ENCODE results near the gene HTT.

DNA sequence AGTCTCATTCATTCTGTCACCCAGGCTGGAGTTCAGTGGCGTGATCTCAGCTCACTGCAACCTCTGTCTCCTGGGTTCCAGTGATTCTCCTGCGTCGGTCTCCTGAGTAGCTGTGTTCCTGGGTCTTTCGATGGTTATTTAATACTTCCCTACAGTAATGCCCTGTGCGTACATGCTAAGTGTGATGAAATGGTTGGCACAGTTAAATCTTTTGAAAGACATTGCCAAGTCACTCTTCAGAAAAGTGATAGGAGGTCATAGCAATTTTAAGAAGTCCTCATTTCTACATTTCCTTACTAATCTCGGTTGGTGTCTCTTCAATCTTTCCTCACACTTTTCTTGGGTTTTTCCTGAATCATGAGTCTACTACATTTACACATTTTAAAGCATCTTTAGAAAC, 14.5 kb upstream of the HTT start:
- no peak for TF ChIP-seq POLR2A (IDR thresholded peaks at IDR 0.05)
- TF ChIP-seq, protein P1, sequence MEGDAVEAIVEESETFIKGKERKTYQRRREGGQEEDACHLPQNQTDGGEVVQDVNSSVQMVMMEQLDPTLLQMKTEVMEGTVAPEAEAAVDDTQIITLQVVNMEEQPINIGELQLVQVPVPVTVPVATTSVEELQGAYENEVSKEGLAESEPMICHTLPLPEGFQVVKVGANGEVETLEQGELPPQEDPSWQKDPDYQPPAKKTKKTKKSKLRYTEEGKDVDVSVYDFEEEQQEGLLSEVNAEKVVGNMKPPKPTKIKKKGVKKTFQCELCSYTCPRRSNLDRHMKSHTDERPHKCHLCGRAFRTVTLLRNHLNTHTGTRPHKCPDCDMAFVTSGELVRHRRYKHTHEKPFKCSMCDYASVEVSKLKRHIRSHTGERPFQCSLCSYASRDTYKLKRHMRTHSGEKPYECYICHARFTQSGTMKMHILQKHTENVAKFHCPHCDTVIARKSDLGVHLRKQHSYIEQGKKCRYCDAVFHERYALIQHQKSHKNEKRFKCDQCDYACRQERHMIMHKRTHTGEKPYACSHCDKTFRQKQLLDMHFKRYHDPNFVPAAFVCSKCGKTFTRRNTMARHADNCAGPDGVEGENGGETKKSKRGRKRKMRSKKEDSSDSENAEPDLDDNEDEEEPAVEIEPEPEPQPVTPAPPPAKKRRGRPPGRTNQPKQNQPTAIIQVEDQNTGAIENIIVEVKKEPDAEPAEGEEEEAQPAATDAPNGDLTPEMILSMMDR (IDR thresholded peaks at IDR 0.05 in 8 of 11, conservative IDR thresholded peaks at IDR 0.05 in 3 of 11) = no peak

Measured in spleen (tissue), 7 donors.